Myometrial cell (primary cell): ENCODE measurements around the gene RIOK1. TPM values are rescaled to one million over a fixed set of nuclear protein-coding genes. Genes with fewer than 3 reads are reported as not detected.

Source experiments
- total RNA-seq: library from RNA; depleted of rRNA; stranded (reverse); fragments of >200 nt; gene quantifications from 2 replicates; pipeline ENCODE4 v1.2.3, GENCODE V29; 2015

RIOK1 gene
- 9.2 and 19.0 TPM in 2 replicates for total RNA-seq

GRCh38 chr6:7389451-7390225 lies at the start of gene RIOK1, which contains the start of gene CAGE1:
Gene RIOK1, plus strand, starts transcription at chr6:7389808. Its CDS starts 195 bp downstream, at chr6:7390003.
Gene CAGE1, minus strand, starts transcription at chr6:7389742. Its CDS starts 2,569 bp downstream, at chr6:7387173.

Other genes starting within 250 kb of the RIOK1 start
- gene SSR1, start 76.6 kb upstream of the RIOK1 start, total RNA-seq: 73.5 and 93.6 TPM in 2 replicates
- gene CAGE1, start 66 bp upstream of the RIOK1 start, total RNA-seq: not detected in 2 replicates
- gene DSP, start 151.9 kb downstream of the RIOK1 start, total RNA-seq: 0.35 TPM in 1 of 2 replicates, not detected in the other
- 3.2 and 4.1 TPM in 2 replicates for gene SNRNP48, start 200.4 kb downstream of the RIOK1 start, total RNA-seq